Measurements from ENCODE around the gene COL10A1. TPM values are rescaled to one million over a fixed set of nuclear protein-coding genes. Genes with fewer than 3 reads are reported as not detected.

COL10A1 gene
- total RNA-seq, 1 donor from 2014 or later: not detected

DNA sequence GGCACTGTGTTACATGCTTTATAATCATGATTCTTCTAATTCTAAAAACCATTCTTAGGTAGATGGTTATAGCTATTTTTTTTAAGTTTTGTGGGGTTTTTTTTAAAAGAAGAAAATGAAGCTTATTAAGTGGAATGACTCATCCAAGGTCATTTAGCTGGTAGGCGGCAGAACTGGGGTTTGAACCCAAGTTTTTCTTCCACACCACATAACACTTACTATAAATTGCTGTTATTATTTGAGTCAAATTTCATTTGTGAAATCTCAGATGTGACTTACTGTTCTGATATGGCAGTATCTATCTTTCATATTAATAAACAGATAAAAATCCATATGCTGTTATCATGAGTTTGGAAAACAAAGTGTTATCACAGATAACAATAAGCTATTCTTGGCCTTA is 10.4 kb upstream of the COL10A1 start:
- ATAC-seq (ENCODE audit: poor library complexity) (no peak), DNase-seq (no peak)
- intact Hi-C loops (cut with DNase I): no loop called here

DNA sequence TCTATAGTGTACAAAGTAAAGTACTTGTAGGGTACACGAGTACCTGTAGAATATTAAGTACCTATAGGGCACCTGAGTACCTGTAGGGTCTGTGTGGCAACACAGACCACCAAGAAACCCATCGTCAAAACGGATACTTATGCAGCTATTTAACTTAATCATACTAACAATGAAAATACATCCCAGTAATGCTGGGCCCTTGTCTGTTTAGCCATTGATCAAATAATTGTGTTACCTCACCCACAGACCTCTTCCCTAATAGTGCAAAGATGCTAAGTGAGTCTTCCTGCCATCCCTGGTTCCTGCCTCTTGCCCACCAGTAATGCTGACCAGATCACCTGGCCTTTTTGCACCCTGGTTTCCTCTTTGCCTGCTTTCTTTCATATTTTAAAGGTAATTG is 7.5 kb upstream of the COL10A1 start:
- intact Hi-C loops (cut with DNase I): no loop called here
- ATAC-seq (ENCODE audit: poor library complexity) (no peak), DNase-seq (no peak)

DNA sequence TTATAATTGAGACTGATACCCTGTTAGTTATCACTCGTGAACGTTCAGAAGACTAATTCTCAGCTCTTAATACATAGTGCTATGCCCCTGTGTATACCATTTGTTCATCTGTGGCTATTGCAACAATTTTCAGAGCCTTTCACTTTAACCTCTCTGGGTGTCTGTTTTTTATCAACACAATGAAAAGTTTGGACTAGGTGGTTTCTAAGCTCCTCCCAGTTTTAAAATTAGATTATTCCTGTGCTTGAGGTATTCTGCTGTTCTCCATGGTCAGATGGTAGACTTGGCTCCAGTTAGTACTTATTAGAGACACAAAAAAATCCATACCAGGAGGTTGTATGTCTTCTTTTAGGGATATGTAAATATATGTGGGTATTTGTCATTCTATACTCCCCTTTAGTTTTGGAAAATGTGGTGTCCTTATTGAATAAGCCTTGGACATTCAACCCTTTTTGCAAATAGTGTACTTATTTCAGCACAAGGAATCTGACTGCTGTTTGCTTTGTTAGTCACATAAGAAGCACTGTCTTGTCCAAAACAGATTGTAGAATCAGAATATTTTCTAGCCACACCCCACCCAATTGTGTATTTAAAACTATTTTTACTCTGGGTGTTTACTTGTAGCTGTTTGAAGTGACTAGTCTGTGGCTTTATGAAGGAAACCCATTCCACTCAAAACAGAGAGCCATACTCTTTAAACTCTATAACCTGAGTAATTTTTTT is 2.0 kb upstream of the COL10A1 start:
- intact Hi-C loops (cut with DNase I): no loop called here
- no peak for DNase-seq
- ATAC-seq (ENCODE audit: poor library complexity): peak; percentile 84

DNA sequence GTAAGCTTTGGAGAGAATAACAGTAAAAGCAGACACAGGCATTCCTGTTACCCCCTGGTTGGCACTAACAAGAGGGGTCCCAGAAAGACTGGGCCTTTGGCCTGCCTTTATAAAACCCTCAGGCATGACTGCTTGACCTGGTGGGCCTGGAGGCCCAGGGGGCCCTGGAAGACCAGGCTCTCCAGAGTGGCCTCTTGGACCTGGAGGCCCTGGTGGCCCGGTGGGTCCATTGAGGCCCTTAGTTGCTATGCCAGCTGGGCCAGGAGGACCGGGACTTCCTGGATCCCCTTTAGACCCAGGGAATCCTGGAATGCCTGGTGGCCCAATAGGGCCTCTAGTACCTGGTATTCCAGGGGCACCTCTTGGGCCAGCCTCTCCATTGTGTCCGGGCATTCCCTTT is 5.5 kb downstream of the COL10A1 start:
- DNase-seq (no peak), ATAC-seq (ENCODE audit: poor library complexity) (no peak)
- intact Hi-C loops (cut with DNase I): no loop called here

DNA sequence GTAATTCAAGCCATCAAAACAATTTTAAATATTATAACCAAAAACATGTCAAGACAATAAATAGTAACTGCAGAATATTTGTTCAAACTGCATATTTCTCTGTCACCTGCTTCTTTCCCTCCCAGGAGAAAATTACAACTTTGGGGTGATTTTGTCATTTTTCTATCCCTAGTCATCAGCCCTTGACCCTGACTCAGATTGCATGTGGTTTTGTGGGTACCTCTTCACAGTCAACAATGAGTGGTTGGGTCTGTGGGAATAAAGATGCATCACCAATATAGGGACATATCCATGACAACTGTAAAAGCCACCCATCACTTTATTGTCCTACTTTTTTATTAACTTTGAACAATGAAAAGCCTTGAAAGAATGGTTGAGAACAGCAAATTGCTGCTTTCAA is 7.3 kb downstream of the COL10A1 start:
- no peak for ATAC-seq (ENCODE audit: poor library complexity)
- DNase-seq: no peak
- intact Hi-C loops (cut with DNase I): no loop called here

DNA sequence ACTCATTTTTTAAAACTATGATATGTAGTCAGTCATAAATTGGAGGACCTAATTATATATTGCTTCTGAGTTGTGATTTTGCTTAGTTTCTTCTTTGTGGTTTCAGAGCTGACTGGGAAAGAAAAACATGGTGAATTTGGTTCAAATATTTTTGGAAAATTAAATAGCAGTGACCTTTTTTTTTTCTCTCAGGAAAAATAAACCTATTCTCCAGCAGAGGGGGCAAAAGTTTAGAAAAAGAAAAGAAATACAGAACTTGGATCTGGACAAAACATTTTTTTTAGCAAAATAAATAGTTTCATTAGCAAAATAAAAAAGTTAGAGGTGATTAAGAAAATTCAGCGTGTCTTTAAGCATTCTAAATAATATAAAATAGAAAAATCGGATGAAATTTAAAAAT is 10.2 kb downstream of the COL10A1 start:
- intact Hi-C loops (cut with DNase I): no loop called here
- ATAC-seq (ENCODE audit: poor library complexity) (no peak), DNase-seq (no peak)

DNA sequence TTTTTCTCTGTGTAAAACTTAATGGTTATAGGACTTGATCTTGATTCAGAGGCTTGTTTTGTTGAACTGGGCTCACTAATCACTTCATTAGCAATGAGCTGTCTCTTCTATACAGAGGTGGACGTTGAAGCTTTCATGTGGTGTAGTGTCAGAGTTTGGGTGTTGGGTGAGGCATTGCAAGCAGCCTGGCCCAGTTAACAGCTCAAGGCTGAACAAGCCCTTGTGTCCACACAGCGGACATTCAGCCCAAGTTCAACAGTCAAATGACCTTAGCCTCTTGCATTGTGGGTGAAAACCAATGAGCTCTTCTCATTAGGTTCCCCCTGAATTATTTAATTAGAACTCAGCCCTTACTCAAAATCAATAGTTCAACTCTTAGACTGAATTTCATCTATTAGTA is 12.5 kb downstream of the COL10A1 start:
- intact Hi-C loops (cut with DNase I): no loop called here
- ATAC-seq (ENCODE audit: poor library complexity): no peak

DNA sequence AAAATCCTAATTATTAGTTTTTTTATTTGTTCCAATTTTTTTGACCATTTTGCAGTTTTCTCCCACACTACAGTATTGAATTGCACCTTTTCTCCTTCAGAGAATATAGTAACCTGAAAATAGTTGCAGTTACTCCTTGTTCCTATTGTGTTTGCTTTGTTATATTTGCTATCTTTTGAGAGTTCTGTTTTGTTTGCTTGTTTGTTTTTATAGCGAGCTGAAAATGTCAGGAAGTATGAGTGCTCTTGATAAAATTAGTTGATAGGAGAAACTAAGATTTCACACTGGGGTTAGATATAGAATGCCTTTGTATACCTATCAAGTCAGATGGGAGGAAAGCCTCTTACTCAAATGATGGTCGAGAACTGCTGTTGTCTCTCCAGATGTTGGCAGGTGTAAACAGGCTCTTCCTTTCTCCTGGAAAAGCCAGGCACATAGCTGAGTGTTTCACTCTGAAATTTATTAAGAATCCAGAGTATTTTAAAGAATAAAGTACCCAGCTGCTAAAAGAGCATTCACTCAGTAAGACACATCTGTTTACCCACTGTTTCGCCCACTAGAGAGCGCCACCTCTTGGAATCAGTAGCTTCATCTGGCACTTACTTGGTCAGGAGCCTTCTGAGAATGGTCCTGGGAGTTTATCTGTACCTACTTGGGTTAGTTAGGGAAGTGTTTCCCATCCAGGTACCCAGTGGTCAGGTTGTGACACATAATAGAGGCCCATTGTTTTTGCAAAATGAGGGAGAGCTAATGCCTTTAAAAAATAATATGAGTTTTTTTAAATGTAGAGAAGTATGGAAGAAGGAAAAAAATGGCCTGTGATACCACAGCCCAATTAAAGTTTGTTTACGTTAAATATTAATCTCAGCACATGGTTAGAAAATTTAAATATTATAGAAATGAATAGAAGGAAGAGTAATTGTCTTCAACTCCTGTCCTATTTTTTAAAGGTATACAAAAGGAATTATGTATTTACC is 14.1 kb downstream of the COL10A1 start:
- intact Hi-C loops (cut with DNase I): no loop called here
- ATAC-seq (ENCODE audit: poor library complexity) (no peak), DNase-seq (no peak)

More for the DNA sequence above, 12.5 kb downstream of the COL10A1 start:
- DNase-seq: no peak

DNA sequence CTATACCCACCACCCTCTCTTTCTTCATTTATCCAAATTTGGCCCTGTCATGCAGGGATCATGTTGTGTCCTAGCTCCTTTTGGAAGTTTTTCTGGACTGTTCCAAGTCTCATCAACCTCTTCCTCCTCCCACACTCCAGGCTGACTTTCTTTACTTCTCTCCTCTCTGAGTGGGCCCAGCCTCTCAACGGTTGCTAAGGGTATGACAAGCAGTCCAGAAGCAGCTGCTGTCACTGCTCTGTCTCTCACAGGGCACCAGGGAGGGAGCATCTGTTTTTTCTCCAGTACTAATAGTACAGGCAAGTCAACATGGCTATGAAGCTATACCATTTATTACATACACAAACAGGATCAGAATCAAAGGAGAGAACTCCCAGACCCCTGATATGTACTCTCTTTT is 17.1 kb downstream of the COL10A1 start:
- intact Hi-C loops (cut with DNase I): no loop called here
- no peak for ATAC-seq (ENCODE audit: poor library complexity)
- no peak for DNase-seq

DNA sequence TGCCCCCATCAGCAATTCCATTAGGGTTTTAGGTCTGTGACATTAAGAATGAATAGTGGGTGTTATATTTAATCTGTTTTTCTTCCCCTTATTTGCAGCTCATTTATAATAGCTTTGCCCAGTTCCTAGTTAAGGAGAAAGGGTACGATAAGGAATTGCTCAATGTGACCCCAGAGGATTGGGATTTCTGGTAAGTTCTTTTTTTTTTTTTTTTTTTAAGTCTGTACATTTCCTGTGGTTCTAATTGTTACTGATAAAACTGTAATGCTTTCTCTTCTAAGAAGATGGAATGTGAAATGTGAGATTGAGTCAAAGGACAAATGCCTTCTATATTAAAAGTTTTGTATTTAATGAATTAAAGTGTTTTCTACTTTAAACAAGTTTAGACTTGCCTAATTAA is 19.8 kb downstream of the COL10A1 start:
- intact Hi-C loops (cut with DNase I): no loop called here
- ATAC-seq (ENCODE audit: poor library complexity): no peak
- no peak for DNase-seq

DNA sequence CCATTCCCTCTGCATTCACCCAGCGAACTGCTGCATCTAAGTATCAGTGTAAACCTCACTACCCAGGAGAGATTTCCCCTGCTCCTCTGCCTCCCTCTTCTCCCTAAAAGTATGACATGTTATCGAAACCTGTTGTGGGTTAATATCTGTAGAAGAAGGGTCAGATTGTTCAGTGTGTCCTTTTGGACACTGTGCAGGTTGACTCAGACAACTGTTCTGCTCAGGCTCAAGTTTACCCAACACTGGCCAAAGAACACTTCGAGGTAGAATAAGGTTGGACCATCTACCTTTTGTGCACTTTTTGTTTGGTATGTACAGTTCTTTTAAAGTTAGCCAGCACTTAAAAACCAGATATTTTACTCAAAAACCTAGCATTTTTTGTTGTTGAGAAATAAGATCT is 20.7 kb downstream of the COL10A1 start:
- intact Hi-C loops (cut with DNase I): no loop called here
- ATAC-seq (ENCODE audit: poor library complexity): no peak

DNA sequence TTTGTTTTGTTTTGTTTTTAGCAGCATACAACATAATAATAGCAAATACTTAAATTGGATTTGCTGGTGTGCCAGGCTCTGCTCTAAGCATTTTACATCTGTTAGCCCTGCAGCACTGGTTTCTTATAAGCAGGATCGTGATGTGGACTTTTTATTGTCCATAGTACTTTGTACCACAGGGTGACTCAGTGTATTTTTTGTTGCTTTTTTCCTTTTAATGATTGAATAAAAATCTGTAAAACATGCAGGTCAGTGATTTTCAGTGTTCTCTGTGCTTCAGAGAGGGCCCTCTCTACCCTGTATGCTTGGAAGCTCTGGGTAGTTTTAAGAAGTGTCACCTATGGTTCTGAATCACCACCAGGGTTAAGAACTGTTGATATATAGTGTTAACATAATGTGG is 21.3 kb downstream of the COL10A1 start:
- ATAC-seq (ENCODE audit: poor library complexity): no peak
- intact Hi-C loops (cut with DNase I): no loop called here
- no peak for DNase-seq

More for the DNA sequence above, 20.7 kb downstream of the COL10A1 start:
- no peak for DNase-seq

DNA sequence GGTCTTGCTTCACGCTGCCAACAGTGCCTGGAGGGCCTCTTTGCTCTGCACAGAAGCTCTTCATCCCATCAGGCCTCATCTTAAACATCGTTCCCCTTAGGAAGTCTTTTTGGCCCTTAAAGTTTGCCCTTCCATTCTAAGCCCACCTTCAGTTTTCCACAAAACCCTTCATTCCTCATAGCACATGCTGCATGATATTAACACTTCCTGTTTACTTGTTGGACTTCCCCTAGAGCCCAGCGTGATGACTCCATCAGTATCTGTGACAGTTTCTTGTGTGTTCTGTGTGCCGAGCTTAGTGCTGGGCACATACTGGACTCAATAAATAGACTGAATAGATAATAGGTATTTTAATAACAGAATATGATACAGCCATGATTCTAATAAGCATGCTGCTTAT is 23.1 kb downstream of the COL10A1 start:
- no peak for ATAC-seq (ENCODE audit: poor library complexity)
- no peak for DNase-seq
- intact Hi-C loops (cut with DNase I): no loop called here

DNA sequence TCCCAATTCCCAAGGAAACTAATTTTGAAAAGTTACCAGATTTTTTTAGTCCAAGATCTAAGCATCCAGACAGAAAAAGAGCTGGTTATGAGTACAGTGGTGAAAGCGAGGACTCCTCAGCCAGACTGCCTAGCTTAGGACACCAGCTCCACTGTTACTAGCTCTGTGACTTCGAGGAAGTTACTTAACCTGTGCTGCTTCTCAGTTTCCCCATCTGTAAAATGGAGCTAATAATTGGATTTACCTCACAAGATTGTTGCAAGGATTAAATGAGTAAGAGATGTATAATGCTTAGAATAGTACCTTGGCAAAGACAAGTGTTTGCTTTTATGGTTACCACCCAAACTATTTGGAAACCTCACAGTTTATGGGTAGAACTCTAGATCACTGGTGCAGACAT is 24.1 kb downstream of the COL10A1 start:
- ATAC-seq (ENCODE audit: poor library complexity) (no peak), DNase-seq (no peak)
- intact Hi-C loops (cut with DNase I): no loop called here

DNA sequence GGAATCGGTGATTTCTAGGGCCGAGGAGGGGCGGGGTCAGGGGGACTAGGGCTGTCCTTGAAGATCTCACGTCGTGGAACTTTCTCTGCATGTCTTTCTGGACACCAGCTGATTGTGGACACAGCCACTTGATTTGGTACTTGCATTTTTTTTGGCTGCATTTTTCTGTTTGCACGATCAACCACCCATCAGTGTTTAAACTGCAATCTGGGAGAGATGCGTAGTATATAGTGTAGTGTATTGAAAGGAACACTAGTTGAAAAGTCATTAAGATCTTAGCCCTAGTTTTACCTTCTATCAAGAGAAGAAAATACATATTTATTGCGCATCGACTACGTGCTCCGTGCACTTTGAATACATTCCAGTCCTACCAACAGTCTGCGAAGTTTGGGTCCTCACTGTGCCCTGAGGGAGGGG is 24.6 kb downstream of the COL10A1 start:
- ATAC-seq (ENCODE audit: poor library complexity) (no peak), DNase-seq (no peak)
- intact Hi-C loops (cut with DNase I): no loop called here

DNA sequence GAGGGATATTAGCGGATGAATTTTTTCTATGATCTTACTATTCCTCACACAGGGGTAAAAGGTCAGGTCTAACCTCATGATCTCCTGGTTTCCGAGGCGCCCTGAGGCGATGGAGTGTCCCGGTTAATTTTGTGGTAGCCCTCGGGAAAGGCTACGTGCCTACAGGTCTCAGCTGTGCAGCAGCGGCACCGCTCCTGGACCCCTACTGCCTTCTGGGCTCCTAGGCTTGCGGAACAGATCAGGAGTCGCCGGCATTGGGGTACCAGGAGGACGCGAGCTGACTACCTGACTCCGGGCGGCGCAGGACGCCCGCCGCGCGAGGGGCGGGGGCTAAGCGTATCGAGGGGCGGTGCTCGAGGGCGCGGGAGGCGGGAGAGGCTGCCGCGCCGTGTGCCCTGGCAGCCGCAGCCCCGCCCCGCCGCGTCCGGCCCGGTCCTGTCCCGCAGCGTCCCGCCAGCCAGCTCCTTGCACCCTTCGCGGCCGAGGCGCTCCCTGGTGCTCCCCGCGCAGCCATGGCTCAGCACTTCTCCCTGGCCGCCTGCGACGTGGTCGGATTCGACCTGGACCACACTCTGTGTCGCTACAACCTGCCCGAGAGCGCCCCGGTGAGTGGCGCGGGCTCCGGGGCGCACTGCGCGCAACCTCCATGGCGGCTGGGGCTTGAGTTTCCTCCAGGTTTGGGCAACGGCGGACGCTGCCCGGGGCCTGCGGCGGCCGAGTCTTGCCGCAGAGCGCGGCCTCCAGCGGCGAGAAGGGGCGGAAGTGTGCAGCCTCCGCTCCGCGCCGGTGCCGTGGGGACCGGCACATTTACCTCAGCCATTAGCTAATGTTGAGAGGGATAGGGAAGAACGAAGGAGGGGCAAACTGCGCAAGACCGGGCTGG is 25.3 kb downstream of the COL10A1 start, which contains the start of gene NT5DC1:
Gene NT5DC1, plus strand, starts transcription at position 435 of the 883 bp plus-strand sequence. Its CDS starts 78 bp downstream, at position 513.
- peak; percentile 97 for ATAC-seq (ENCODE audit: poor library complexity)
- intact Hi-C loops (cut with DNase I): no loop called here

DNA sequence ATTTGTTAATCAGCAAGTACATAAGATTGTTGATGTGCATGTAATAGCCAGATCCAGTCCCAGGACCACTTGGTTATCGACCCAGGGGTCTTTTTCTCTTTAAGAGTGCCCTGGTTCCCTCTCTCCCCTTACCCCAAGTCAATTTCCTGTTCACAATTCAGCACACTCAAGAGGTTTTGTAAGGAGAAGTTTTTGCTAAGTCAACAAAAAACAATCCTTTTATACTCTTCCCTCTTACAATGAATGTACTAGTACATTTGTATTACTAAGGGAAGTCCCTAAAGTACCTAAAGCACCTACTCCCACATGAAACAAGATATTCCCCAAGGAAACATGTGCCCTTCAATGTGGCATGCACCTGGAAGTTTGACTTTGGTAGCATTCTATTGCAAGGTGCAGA is 26.9 kb downstream of the COL10A1 start:
- ATAC-seq (ENCODE audit: poor library complexity): no peak

More for the DNA sequence above, 25.3 kb downstream of the COL10A1 start, which contains the start of gene NT5DC1:
- DNase-seq: peak; percentile 91

DNA sequence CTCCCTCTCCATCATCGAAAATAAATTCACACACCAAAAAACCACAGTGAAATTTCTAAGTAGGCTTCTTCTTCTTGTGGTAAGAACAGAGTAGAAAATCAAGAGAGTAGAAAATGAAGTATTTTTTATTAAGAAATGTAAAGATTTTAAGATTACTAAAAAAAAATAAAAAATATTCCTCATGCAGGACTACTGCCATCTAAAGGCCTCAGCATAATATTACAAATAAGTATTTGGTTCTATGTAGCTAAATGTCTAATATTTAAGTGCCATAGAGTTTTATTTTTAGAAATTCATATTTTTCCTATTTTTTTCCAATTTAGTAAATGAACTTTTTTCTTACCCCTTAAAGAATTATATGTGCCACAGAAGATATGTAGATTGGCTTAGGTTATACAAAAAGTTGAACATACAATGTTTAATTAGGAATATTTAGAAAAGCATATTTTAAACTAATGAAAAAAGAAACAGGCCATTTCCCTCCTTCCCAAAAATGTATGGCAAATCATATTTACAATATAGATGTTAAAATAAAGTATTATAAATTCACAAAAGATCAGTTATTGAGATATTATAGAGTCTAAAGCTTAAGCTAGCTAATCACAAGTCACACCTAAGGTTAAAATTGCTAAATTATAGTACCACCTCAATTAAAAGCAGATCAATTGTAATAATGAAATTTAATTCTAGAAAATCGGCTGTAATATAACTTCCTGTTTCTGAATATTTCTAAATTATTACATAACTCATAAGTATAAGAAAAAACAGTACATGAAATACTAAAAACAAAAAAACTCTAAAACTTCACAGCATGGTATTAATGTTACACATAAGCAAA is 28.7 kb downstream of the COL10A1 start:
- DNase-seq (no peak), ATAC-seq (ENCODE audit: poor library complexity) (no peak)
- intact Hi-C loops (cut with DNase I): no loop called here

More for the DNA sequence above, 26.9 kb downstream of the COL10A1 start:
- no peak for DNase-seq
- intact Hi-C loops (cut with DNase I): no loop called here
